Activated CD8-positive, alpha-beta memory T cell treated with anti-CD3 and anti-CD28 coated beads, Interleukin-2, amount 50 U/mL, for 4 hours (primary cell): ENCODE data around the gene HOXD11.

ENCODE experiments used
- DNase-seq: peaks from one replicate; pipeline ENCODE4 v3.0.0-alpha.2; 2020

Gene HOXD11

GRCh38 chr2:176136374-176137251, 29.5 kb downstream of the HOXD11 start:
- no peak for DNase-seq

GRCh38 chr2:176137252-176137580, 30.1 kb downstream of the HOXD11 start:
- DNase-seq = no peak

GRCh38 chr2:176137906-176138305, 30.8 kb downstream of the HOXD11 start:
- DNase-seq = no peak

GRCh38 chr2:176138526-176138922, 31.4 kb downstream of the HOXD11 start:
- peak; percentile 9 for DNase-seq

- peak; percentile 7 for DNase-seq
These were observed 32.0 kb downstream of the HOXD11 start for GRCh38 chr2:176138923-176139660.

- no peak for DNase-seq
These were observed 32.8 kb downstream of the HOXD11 start for GRCh38 chr2:176139661-176140512.

- peak; percentile 68 for DNase-seq
These were observed 33.6 kb downstream of the HOXD11 start for GRCh38 chr2:176140513-176141317.

- DNase-seq = no peak
These were observed 35.2 kb downstream of the HOXD11 start for GRCh38 chr2:176142281-176142680.

- no peak for DNase-seq
These were observed 38.2 kb downstream of the HOXD11 start for GRCh38 chr2:176145085-176145969.

- DNase-seq = no peak
These were observed 39.0 kb downstream of the HOXD11 start for GRCh38 chr2:176146101-176146500.

- no peak for DNase-seq
These were observed 39.6 kb downstream of the HOXD11 start for GRCh38 chr2:176146645-176147044.

- DNase-seq = no peak
These were observed 40.2 kb downstream of the HOXD11 start for GRCh38 chr2:176147210-176147799.

- DNase-seq = no peak
These were observed 40.9 kb downstream of the HOXD11 start for GRCh38 chr2:176147800-176148496.

- no peak for DNase-seq
These were observed 41.8 kb downstream of the HOXD11 start for GRCh38 chr2:176148751-176149421.

- no peak for DNase-seq
These were observed 42.4 kb downstream of the HOXD11 start for GRCh38 chr2:176149481-176149938.

- no peak for DNase-seq
These were observed 43.0 kb downstream of the HOXD11 start for GRCh38 chr2:176149939-176150583.

- no peak for DNase-seq
These were observed 43.7 kb downstream of the HOXD11 start for GRCh38 chr2:176150584-176151441.
